NCI-H1436 (cell line): ENCODE data around the gene MED14.

Experiments used
- DNase-seq: peaks from one replicate; lab custom pipeline; 2025; lab: John Stamatoyannopoulos, UW

MED14 gene

DNA sequence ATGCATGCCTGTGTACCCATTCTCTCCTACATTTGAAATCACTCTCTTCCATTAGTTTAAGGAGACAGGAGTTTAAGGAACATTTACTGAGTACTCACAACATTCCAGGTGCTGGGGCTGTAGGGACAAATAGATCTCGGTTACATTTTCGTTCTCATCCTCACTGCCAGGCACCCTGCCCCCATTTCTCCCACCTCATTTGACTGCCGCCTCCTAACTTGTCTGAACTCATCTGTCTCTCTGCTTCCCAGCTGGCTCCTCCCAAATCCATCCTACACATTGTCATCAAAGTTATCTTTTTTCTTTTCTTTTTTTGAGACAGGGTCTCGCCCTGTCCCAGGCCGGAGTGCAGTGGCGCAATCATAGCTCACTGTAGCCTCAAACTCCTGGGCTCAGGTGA, 131.9 kb downstream of the MED14 start:
- DNase-seq = no peak
